Measurements from ENCODE around the gene CCL4. TPM values are rescaled to one million over a fixed set of nuclear protein-coding genes. Genes with fewer than 3 reads are reported as not detected.

Gene CCL4
- total RNA-seq, 1 experiment from 2014 or later: not detected

DNA sequence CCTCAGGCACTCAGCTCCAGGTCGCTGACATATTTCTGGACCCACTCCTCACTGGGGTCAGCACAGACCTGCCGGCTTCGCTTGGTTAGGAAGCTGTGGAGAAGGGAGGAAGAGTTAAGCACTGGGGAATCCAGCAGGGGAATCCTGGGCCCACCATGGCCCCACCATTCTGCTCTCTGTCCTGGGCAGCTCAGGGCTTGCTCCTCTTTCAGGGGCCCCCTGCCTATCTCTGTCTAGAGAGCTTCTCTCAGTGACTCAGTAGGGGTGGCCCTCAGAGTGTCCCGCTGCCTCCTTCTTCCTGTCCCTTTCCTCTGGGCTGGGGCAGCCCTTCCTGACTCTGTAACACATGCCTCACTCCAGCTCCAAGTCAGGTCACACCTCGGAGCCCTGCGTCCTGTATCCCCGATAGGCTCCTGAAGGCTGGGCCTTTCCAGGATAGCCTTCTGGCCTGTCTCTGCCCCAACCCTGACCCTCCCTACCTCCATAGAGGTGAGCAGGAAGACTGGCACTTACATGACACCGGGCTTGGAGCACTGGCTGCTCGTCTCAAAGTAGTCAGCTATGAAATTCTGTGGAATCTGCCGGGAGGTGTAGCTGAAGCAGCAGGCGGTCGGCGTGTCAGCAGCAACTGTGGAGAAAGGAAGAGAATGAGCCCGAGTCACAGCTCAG, 14.8 kb upstream of the CCL4 start:
- no peaks in the 10 kb centered on the region for H3K79me1 ChIP-seq (ENCODE audit: insufficient read depth, low read depth, low read length, poor library complexity, severe bottlenecking)

More for the DNA sequence above, 14.8 kb upstream of the CCL4 start:
- H4K5ac ChIP-seq (ENCODE audit: insufficient read length, low read depth, low read length): no peak overlapping the region
- H3K4me2 ChIP-seq (ENCODE audit: insufficient read depth, insufficient read length, low read length): no peak overlapping the region
- no peak overlapping the region for H3K27ac ChIP-seq (ENCODE audit: insufficient read length, low read depth, low read length)
- H3K9ac ChIP-seq (ENCODE audit: extremely low read depth, insufficient read length, low read length): no peak overlapping the region
- H3K27ac Mint-ChIP-seq: peak overlapping the region in 2 of 3 experiments; percentile 29 to 46; a peak in 3 of 7 replicates
- H3K36me3 Mint-ChIP-seq (ENCODE audit: insufficient read depth in 1 of 3, low read depth in 3 of 3): no peaks in the 10 kb centered on the region
- no peak overlapping the region for H2BK5ac ChIP-seq (ENCODE audit: insufficient read length, low read length)
- H4K8ac ChIP-seq (replicated peaks; ENCODE audit: insufficient read length, low read depth, low read length): no peak overlapping the region
- no peak overlapping the region for H2AK5ac ChIP-seq (ENCODE audit: insufficient read length, low read length)
- peaks cover 8% of the 10 kb centered on the region for H3K27me3 Mint-ChIP-seq (ENCODE audit: low read depth)
- H3K9me3 ChIP-seq (ENCODE audit: control insufficient read depth, low read depth, low read length): no peaks in the 10 kb centered on the region
- no peaks in the 10 kb centered on the region for H3K27me3 ChIP-seq (ENCODE audit: insufficient read depth, low read length)
- TF ChIP-seq, protein P1, sequence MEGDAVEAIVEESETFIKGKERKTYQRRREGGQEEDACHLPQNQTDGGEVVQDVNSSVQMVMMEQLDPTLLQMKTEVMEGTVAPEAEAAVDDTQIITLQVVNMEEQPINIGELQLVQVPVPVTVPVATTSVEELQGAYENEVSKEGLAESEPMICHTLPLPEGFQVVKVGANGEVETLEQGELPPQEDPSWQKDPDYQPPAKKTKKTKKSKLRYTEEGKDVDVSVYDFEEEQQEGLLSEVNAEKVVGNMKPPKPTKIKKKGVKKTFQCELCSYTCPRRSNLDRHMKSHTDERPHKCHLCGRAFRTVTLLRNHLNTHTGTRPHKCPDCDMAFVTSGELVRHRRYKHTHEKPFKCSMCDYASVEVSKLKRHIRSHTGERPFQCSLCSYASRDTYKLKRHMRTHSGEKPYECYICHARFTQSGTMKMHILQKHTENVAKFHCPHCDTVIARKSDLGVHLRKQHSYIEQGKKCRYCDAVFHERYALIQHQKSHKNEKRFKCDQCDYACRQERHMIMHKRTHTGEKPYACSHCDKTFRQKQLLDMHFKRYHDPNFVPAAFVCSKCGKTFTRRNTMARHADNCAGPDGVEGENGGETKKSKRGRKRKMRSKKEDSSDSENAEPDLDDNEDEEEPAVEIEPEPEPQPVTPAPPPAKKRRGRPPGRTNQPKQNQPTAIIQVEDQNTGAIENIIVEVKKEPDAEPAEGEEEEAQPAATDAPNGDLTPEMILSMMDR (conservative IDR thresholded peaks at IDR 0.05): no peak
- no peak overlapping the region for H3K18ac ChIP-seq (ENCODE audit: insufficient read length, low read depth, low read length)
- no peak overlapping the region for H2BK20ac ChIP-seq (ENCODE audit: low read depth, low read length, poor library complexity, severe bottlenecking)
- H2AFZ ChIP-seq (ENCODE audit: low read length): peak overlapping the region; percentile 48
- no peaks in the 10 kb centered on the region for H4K20me1 ChIP-seq (ENCODE audit: control insufficient read depth, insufficient read depth, insufficient read length)
- H3K4ac ChIP-seq (ENCODE audit: low read depth, low read length): no peak overlapping the region
- H3K79me2 ChIP-seq (ENCODE audit: insufficient read depth, low read length): no peaks in the 10 kb centered on the region
- no peak overlapping the region for H3K4me3 Mint-ChIP-seq
- peaks cover 23% of the 10 kb centered on the region in 2 experiments for H3K4me1 Mint-ChIP-seq
- H3K9me3 Mint-ChIP-seq: no peaks in the 10 kb centered on the region
- H3T11ph ChIP-seq (ENCODE audit: low read length): no peak overlapping the region
- no peak overlapping the region for H2BK120ac ChIP-seq (ENCODE audit: low read depth, low read length, poor library complexity, severe bottlenecking)
- H4K91ac ChIP-seq (ENCODE audit: insufficient read length, low read depth, low read length): no peak overlapping the region
- WGBS (ENCODE audit: extremely low coverage, insufficient read length, low lambda C conversion rate): no CpG with 5 or more reads among the region's 14 CpGs
- H2BK15ac ChIP-seq (ENCODE audit: low read depth, low read length): no peak overlapping the region
- no peak overlapping the region for H3K23ac ChIP-seq (ENCODE audit: insufficient read length, low read depth, low read length)
- no peak overlapping the region for H2BK12ac ChIP-seq (ENCODE audit: insufficient read length, low read depth, low read length)
- DNase-seq: no peak
- H3K23me2 ChIP-seq (ENCODE audit: insufficient read length, low read depth, low read length, poor library complexity, severe bottlenecking): no peaks in the 10 kb centered on the region
- H3K14ac ChIP-seq (ENCODE audit: insufficient read depth, low read length): no peak overlapping the region
- no peaks in the 10 kb centered on the region; the same call in 1 of the 2 replicates for H3K4me1 ChIP-seq (ENCODE audit: insufficient read depth, low read length)
- H3K56ac ChIP-seq (ENCODE audit: insufficient read length, low read depth, low read length): no peak overlapping the region

Measured in H9 (cell line).